CD4-positive, alpha-beta T cell (primary cell): Measurements from ENCODE around the gene FAM131C. TPM values are rescaled to one million over a fixed set of nuclear protein-coding genes. Genes with fewer than 3 reads are reported as not detected.

Experiments
- ATAC-seq: fragments of 200-7000 bp; cut with Tn5 transposase; one replicate; pipeline ENCODE4 v1.10.0; 2022; ENCODE audit warnings: mild to moderate bottlenecking; ENCODE audit not compliant: poor library complexity
- CTCF ChIA-PET: fragments of 350-600 bp; sonication (Branson Sonifier 250); formaldehyde crosslinking; loops from one replicate; lab custom pipeline; 2021; ENCODE audit warnings: antibody characterized with exemption, inconsistent platforms; lab: Charles Lee
- POLR2A ChIA-PET: fragments of 350-600 bp; sonication (Branson Sonifier 250); formaldehyde crosslinking; loops from one replicate; lab custom pipeline; 2021; ENCODE audit warnings: antibody characterized with exemption, inconsistent platforms; lab: Charles Lee
- DNase-seq, 14 experiments: peaks; one replicate each; pipeline ENCODE4 v3.0.0-alpha.2; 2013 to 2020; ENCODE audit warnings: mixed read lengths in 2 of 14
- H3K27ac ChIP-seq, 2 donors: one replicate each; pipeline versions ENCODE4 v1.5.1 to v1.7.0; 2013; ENCODE audit warnings: low read length in 2 of 2, low read depth in 1 of 2, mild to moderate bottlenecking in 1 of 2
- H3K27me3 ChIP-seq, 2 experiments: 1 replicate in 1 of 2; 2 replicates in 1 of 2; pipeline versions ENCODE4 v1.6.1 to v1.7.0; 2013; ENCODE audit warnings: low read length in 2 of 2, control low read depth in 1 of 2, mild to moderate bottlenecking in 1 of 2, moderate library complexity in 1 of 2; ENCODE audit not compliant: insufficient read depth in 2 of 2, control insufficient read depth in 1 of 2
- H3K36me3 ChIP-seq: one replicate; pipeline ENCODE4 v1.6.1; 2013; ENCODE audit warnings: low read length, control low read depth; ENCODE audit not compliant: insufficient read depth
- H3K4me1 ChIP-seq: one replicate; pipeline ENCODE4 v1.6.1; 2013; ENCODE audit warnings: low read length, control low read depth; ENCODE audit not compliant: insufficient read depth
- H3K4me3 ChIP-seq: one replicate; pipeline ENCODE4 v1.5.1; 2013; ENCODE audit warnings: mild to moderate bottlenecking, low read length, moderate library complexity
- H3K9me3 ChIP-seq, 2 experiments: 1 replicate in 1 of 2; 2 replicates in 1 of 2; pipeline versions ENCODE4 v1.6.1 to v1.7.0; 2013; ENCODE audit warnings: low read length in 2 of 2, mild to moderate bottlenecking in 2 of 2, control low read depth in 1 of 2, moderate library complexity in 1 of 2; ENCODE audit not compliant: control insufficient read depth in 1 of 2, insufficient read depth in 1 of 2
- H3K27ac Mint-ChIP-seq: one replicate; pipeline ENCODE4 v1.8.0; 2020; ENCODE audit warnings: mixed read lengths
- H3K27me3 Mint-ChIP-seq: one replicate; pipeline ENCODE4 v1.8.0; 2021; ENCODE audit warnings: mixed read lengths
- H3K36me3 Mint-ChIP-seq: one replicate; pipeline ENCODE4 v1.8.0; 2021; ENCODE audit warnings: low read depth, mixed read lengths
- H3K4me1 Mint-ChIP-seq: one replicate; pipeline ENCODE4 v1.8.0; 2021; ENCODE audit warnings: low read depth, mixed read lengths
- H3K4me3 Mint-ChIP-seq: one replicate; pipeline ENCODE4 v1.8.0; 2020; ENCODE audit warnings: mild to moderate bottlenecking, mixed read lengths
- H3K9me3 Mint-ChIP-seq: one replicate; pipeline ENCODE4 v1.8.0; 2020; ENCODE audit warnings: mixed read lengths
- intact Hi-C, 2 experiments: fragments of 100-400 bp; cut with DNase I in 1 of 2; cut with micrococcal nuclease in 1 of 2; formaldehyde crosslinking; loops; one replicate each; pipeline versions ENCODE4 v1.15.1 to v1.9.0; 2023 to 2025; cut with DNase I, micrococcal nuclease
- total RNA-seq, 174 experiments: library from RNA in 2 of 174; stranded (reverse) in 2 of 174; gene quantifications; one replicate each; pipeline ENCODE4 v1.2.3 and lab custom pipeline; 2021 to 2026
- TF ChIP-seq, protein P1 (sequence below): fragments of 200-600 bp; IDR thresholded peaks from one replicate; pipeline ENCODE4 v1.8.0; 2022; ENCODE audit warnings: antibody characterized with exemption, mild to moderate bottlenecking

The FAM131C gene
- total RNA-seq, 2 experiments from 2014 or later, result not detected

DNA sequence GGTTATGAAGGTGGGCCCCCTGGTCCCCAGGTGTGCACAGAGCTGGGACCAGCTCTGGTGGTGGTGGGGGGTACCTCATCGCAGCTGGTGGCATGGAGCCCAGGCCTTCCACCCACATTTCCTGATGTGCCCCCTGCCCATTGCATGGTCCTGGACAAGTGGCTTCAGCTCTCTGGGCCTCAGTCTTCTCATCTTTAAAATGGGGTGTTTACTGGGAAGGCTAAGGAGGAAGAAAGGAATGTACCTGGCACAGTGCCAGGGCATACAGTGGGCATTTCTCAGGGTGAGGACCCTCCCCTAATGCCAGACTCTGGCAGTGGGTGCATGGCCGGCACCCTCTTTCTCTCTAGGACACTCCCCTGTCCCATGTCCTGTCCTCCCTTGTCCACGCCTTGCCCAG is 22.4 kb downstream of the FAM131C start:
- Histone ChIP-seq H3K36me3 (no peaks in the 10 kb centered on the region), H3K27ac (no peak overlapping the region), H3K9me3 (no peaks in the 10 kb centered on the region), H3K27me3 (peaks cover 4 to 11% of the 10 kb centered on the region in 2 experiments), H3K4me1 (peaks cover 13% of the 10 kb centered on the region), H3K4me3 (no peak overlapping the region)
- H3K4me3 Mint-ChIP-seq, result no peak overlapping the region
- CTCF ChIA-PET, result no interaction called here
- ATAC-seq, result no peak
- no peaks in the 10 kb centered on the region for H3K9me3 Mint-ChIP-seq
- H3K4me1 Mint-ChIP-seq, result peaks cover 3% of the 10 kb centered on the region
- intact Hi-C loops, result no loop called here
- H3K36me3 Mint-ChIP-seq, result no peaks in the 10 kb centered on the region
- POLR2A ChIA-PET, result no interaction called here
- no peak for DNase-seq
- H3K27ac Mint-ChIP-seq, result no peak overlapping the region
- peaks cover 21% of the 10 kb centered on the region for H3K27me3 Mint-ChIP-seq
- TF ChIP-seq, protein P1, sequence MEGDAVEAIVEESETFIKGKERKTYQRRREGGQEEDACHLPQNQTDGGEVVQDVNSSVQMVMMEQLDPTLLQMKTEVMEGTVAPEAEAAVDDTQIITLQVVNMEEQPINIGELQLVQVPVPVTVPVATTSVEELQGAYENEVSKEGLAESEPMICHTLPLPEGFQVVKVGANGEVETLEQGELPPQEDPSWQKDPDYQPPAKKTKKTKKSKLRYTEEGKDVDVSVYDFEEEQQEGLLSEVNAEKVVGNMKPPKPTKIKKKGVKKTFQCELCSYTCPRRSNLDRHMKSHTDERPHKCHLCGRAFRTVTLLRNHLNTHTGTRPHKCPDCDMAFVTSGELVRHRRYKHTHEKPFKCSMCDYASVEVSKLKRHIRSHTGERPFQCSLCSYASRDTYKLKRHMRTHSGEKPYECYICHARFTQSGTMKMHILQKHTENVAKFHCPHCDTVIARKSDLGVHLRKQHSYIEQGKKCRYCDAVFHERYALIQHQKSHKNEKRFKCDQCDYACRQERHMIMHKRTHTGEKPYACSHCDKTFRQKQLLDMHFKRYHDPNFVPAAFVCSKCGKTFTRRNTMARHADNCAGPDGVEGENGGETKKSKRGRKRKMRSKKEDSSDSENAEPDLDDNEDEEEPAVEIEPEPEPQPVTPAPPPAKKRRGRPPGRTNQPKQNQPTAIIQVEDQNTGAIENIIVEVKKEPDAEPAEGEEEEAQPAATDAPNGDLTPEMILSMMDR, result no peak

DNA sequence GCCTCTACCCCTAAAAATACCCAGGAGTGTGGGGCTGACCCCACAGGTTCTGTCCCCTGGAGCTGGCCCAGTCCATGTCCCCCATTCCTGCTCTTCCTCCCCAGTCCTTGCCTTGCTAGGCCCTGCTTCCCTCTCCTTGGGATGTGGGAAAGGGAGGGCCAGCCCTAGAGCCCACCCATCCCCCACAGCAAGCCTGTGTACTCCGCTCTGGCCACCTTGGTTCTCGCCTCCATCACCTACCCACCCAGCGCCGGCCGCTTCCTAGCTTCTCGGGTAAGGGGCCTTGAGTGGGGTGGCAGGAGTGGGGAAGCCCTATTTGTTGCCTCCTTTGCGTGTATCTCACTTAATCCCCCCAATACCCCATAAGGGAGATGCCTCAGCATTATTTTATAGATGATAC is 23.1 kb downstream of the FAM131C start:
- no peak overlapping the region for H3K27ac Mint-ChIP-seq
- H3K27ac ChIP-seq, result no peak overlapping the region
- DNase-seq (no peak), ATAC-seq (no peak)
- H3K27me3 ChIP-seq, result peaks cover 4 to 11% of the 10 kb centered on the region in 2 experiments
- intact Hi-C loops, result no loop called here
- no peak overlapping the region for H3K4me3 ChIP-seq
- peaks cover 21% of the 10 kb centered on the region for H3K27me3 Mint-ChIP-seq
- CTCF ChIA-PET, result no interaction called here
- H3K9me3 Mint-ChIP-seq, result no peaks in the 10 kb centered on the region
- H3K9me3 ChIP-seq, result no peaks in the 10 kb centered on the region
- H3K4me1 ChIP-seq, result peaks cover 8% of the 10 kb centered on the region
- no peaks in the 10 kb centered on the region for H3K4me1 Mint-ChIP-seq
- TF ChIP-seq, protein P1, result no peak
- no peak overlapping the region for H3K4me3 Mint-ChIP-seq
- H3K36me3 ChIP-seq, result no peaks in the 10 kb centered on the region
- POLR2A ChIA-PET, result no interaction called here
- no peaks in the 10 kb centered on the region for H3K36me3 Mint-ChIP-seq

DNA sequence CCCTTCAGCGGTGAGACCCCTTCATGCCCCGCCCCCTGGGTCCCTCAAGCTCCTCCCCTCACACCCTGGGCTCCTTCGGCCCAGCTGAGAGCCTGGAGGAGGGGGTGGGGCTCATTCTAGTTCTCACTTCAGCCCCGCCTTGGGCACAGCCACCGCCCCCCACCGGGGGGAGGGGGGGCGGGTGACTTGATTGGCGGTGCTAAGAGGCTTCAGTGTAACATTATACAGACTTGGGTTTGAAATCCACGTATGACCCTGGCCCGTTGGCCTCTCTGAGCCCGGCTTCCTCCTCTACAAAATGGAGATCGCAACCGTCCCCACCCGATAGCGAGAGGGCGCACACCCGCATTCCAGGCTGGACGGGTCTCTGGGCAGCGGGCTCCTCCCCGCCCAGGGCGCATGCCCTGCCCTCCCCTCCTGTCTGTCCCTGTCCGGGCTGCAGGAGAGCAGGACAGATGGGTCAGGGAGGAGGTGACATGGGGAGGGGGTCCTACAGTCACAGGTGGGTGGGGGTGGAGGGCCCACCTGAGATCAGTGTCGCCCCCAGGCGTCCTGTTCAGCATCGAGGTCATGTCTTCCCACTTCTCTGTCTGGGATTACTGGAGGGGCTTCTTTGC is 24.8 kb downstream of the FAM131C start:
- H3K4me1 ChIP-seq, result peaks cover 8% of the 10 kb centered on the region
- intact Hi-C loops, result no loop called here
- CTCF ChIA-PET, result no interaction called here
- H3K27me3 ChIP-seq, result peaks cover 4 to 11% of the 10 kb centered on the region in 2 experiments
- H3K9me3 ChIP-seq, result no peaks in the 10 kb centered on the region
- ATAC-seq (peak; percentile 70), DNase-seq (peak in 11 of 14 experiments; percentile 11 to 67 (median 35))
- TF ChIP-seq, protein P1, result no peak
- no peak overlapping the region for H3K4me3 Mint-ChIP-seq
- no peaks in the 10 kb centered on the region for H3K36me3 ChIP-seq
- no peak overlapping the region for H3K27ac Mint-ChIP-seq
- no peak overlapping the region for H3K27ac ChIP-seq
- H3K36me3 Mint-ChIP-seq, result no peaks in the 10 kb centered on the region
- POLR2A ChIA-PET, result no interaction called here
- H3K9me3 Mint-ChIP-seq, result no peaks in the 10 kb centered on the region
- H3K4me3 ChIP-seq, result peak overlapping the region; percentile 47
- no peaks in the 10 kb centered on the region for H3K4me1 Mint-ChIP-seq
- H3K27me3 Mint-ChIP-seq, result peaks cover 21% of the 10 kb centered on the region
